Lower leg skin (tissue), 3 donors: ENCODE measurements around the gene BPIFB6.

Experiments
- POLR2A ChIP-seq, 2 donors: fragments of 450-650 bp; IDR thresholded peaks; one replicate each; pipeline ENCODE4 v1.6.1; 2016 to 2017; ENCODE audit warnings: antibody characterized with exemption in 2 of 2, mild to moderate bottlenecking in 1 of 2, moderate library complexity in 1 of 2
- TF ChIP-seq, protein P1 (sequence below), 3 donors: fragments of 450-650 bp; IDR thresholded peaks; one replicate each; pipeline ENCODE4 v1.5.1; 2016; ENCODE audit warnings: antibody characterized with exemption in 3 of 3, mild to moderate bottlenecking in 3 of 3, moderate library complexity in 2 of 3

DNA sequence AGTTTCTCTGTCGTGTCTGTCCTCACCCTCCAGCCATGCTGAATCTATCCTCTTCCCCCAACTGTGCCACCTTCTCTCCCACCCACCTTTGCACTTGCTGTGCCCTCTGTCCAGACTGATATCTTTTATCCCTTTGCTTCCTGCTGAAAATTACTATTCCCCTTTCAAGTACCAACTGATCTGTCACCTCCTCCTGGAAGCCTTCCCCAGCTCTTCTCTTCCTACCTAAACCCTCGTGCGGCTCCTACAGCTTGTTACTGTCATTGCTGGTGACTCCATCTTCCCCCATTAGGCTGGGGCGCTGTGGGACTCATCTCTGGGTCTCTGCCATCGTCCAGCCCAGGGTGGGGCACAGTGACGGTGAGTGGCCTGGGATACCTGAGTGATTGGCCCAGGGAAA is 1.1 kb downstream of the BPIFB6 start:
- TF ChIP-seq, protein P1, sequence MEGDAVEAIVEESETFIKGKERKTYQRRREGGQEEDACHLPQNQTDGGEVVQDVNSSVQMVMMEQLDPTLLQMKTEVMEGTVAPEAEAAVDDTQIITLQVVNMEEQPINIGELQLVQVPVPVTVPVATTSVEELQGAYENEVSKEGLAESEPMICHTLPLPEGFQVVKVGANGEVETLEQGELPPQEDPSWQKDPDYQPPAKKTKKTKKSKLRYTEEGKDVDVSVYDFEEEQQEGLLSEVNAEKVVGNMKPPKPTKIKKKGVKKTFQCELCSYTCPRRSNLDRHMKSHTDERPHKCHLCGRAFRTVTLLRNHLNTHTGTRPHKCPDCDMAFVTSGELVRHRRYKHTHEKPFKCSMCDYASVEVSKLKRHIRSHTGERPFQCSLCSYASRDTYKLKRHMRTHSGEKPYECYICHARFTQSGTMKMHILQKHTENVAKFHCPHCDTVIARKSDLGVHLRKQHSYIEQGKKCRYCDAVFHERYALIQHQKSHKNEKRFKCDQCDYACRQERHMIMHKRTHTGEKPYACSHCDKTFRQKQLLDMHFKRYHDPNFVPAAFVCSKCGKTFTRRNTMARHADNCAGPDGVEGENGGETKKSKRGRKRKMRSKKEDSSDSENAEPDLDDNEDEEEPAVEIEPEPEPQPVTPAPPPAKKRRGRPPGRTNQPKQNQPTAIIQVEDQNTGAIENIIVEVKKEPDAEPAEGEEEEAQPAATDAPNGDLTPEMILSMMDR (IDR thresholded peaks at IDR 0.05), result no peak
- no peak for TF ChIP-seq POLR2A (IDR thresholded peaks at IDR 0.05)
